ENCODE data around the gene PTGS1.
"Not testable (repeated sequence)": the region's sequence is repeated elsewhere in the genome, so short reads cannot be mapped to it uniquely, and the experiment has no call there.

Gene PTGS1

GRCh38 chr9:122398371-122398924, 27.6 kb downstream of the PTGS1 start:
- DNase-seq (ENCODE audit: low read depth in 2 of 2): no peak

GRCh38 chr9:122401896-122402295, 31.1 kb downstream of the PTGS1 start:
- no peak for DNase-seq (ENCODE audit: low read depth in 2 of 2)

GRCh38 chr9:122402403-122402871, 31.6 kb downstream of the PTGS1 start:
- DNase-seq (ENCODE audit: low read depth in 2 of 2): peak; percentile 78 to 80

- DNase-seq (ENCODE audit: low read depth in 2 of 2): no peak
Observed at GRCh38 chr9:122402874-122403273, 32.0 kb downstream of the PTGS1 start.

GRCh38 chr9:122403381-122404000, 32.7 kb downstream of the PTGS1 start:
- no peak for DNase-seq (ENCODE audit: low read depth in 2 of 2)

GRCh38 chr9:122405304-122406069, 34.7 kb downstream of the PTGS1 start:
- not testable (repeated sequence) for DNase-seq (ENCODE audit: low read depth in 2 of 2)

- no peak for DNase-seq (ENCODE audit: low read depth in 2 of 2)
Observed at GRCh38 chr9:122406070-122406890, 35.5 kb downstream of the PTGS1 start.

GRCh38 chr9:122414108-122414507, 43.3 kb downstream of the PTGS1 start:
- not testable (repeated sequence) for DNase-seq (ENCODE audit: low read depth in 2 of 2)

- DNase-seq (ENCODE audit: low read depth in 2 of 2): no peak
Observed at GRCh38 chr9:122418016-122418415, 47.2 kb downstream of the PTGS1 start.

GRCh38 chr9:122420315-122420714, 49.5 kb downstream of the PTGS1 start:
- no peak for DNase-seq (ENCODE audit: low read depth in 2 of 2)

GRCh38 chr9:122425087-122425486, 54.3 kb downstream of the PTGS1 start:
- no peak for DNase-seq (ENCODE audit: low read depth in 2 of 2)

- DNase-seq (ENCODE audit: low read depth in 2 of 2): no peak
Observed at GRCh38 chr9:122426723-122427122, 55.9 kb downstream of the PTGS1 start.

GRCh38 chr9:122442568-122442967, 71.7 kb downstream of the PTGS1 start:
- no peak for DNase-seq (ENCODE audit: low read depth in 2 of 2)

GRCh38 chr9:122444041-122444733, 73.4 kb downstream of the PTGS1 start:
- peak; percentile 40 for DNase-seq (ENCODE audit: low read depth in 2 of 2)

All from fibroblast of skin of left quadriceps (primary cell).